ENCODE measurements around the gene TXNDC8.
"Not testable (repeated sequence)": the region's sequence is repeated elsewhere in the genome, so short reads cannot be mapped to it uniquely, and the experiment has no call there.

TXNDC8 gene

DNA sequence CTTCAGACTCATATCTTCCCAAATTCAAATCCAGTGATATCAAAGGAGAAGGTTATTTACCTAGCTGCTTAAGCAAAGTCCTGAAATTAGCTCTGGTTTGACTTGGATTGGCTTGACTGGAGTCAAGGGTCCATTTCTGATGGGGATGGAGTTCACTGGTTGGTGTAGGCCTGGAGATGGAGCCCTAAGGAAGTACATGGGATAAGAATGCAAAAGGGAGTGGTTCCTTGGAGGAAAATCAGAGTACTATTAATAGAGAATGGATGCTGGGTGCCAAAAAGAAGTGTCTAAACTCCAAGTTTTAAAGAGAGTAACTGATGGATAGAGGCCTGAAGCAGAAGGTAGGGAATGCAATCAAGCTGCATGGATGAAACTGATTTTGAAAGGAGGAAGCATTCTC is 13.8 kb downstream of the TXNDC8 start:
- no peak for DNase-seq

- DNase-seq, result no peak
Observed at GRCh38 chr9:110320651-110321445, 16.8 kb downstream of the TXNDC8 start.

- DNase-seq, result no peak
Observed at GRCh38 chr9:110319781-110320492, 17.7 kb downstream of the TXNDC8 start.

- DNase-seq, result no peak
Observed at GRCh38 chr9:110317911-110318310, 19.8 kb downstream of the TXNDC8 start.

- DNase-seq, result no peak
Observed at GRCh38 chr9:110316261-110317075, 21.2 kb downstream of the TXNDC8 start.

DNA sequence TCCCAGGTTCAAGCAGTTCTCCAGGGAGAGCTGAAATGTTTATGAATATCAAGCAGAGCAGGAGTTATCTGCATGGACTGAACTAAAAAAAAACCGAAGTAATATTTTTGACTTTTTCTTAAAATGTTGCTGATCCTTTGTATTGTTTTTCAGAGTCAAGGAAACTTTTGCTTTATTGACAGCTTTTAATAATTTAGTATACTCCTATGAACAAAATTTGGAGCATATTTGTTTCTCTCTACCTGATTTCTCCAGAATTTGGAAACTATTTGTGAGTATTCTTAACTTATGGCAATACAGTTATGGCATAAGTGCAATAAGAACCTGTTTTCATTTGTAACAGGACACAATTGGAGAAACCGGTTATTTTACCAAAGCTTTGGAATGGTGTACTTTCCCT is 25.7 kb downstream of the TXNDC8 start:
- DNase-seq, result not testable (repeated sequence)

DNA sequence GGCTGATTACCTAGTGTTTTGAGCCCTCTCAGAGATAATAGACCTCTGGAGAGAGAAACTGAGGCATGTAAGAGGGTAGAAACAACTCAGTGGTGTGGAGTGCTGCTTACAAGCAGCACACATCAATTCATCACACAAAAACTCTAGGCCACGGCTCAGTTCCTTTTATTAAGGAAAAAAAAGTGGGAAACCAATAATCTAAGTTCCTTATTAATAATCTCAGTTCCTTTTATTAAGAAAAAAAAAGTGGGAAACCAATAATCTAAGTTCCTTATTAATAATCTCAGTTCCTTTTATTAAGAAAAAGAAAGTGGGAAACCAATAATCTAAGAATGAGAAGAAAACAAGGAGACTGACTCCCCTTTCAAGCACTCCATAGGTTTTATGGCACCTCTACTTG is 28.0 kb downstream of the TXNDC8 start:
- DNase-seq, result no peak

- DNase-seq, result no peak
Observed at GRCh38 chr9:110308633-110309038, 29.0 kb downstream of the TXNDC8 start.

DNA sequence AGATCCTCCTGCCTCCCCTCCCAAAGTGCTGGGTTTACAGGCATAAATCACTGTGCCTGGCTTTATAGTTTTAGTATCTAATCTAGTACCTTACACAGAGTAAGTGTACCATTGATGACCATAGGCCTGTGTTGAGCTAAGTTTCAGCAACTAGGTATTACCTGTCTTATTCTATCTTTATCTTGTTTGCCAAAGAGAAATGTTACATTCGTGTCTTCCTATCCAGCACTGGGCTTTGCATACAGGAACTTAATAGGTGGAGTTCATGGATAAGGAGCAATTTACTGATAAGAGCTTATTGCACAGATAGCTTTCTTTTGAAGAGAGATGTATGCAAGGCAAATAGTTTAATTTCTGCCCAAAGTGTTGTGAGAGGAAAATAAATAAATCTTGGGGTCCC is 30.5 kb downstream of the TXNDC8 start:
- DNase-seq, result no peak

DNA sequence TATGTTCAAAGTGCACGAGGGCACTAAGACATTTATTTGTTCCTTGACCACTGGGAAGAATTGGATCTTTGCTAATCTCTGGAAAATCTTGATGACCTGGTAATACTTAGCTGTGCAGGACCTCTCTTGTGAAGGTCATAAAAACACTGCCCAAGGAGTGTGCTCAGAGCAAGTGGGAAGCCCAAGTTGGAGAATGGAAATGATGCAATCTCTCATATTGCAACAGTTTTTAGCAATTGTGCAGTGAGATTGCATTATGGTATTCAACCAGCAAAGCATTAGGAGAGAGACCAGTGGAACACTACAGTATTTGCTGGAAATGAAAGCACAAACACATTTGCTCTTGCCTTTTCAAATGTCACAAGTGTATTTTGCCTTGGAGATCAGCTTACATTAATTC is 34.5 kb downstream of the TXNDC8 start:
- DNase-seq, result no peak

GRCh38 chr9:110298043-110298605 is 39.5 kb downstream of the TXNDC8 start:
- DNase-seq, result no peak

DNA sequence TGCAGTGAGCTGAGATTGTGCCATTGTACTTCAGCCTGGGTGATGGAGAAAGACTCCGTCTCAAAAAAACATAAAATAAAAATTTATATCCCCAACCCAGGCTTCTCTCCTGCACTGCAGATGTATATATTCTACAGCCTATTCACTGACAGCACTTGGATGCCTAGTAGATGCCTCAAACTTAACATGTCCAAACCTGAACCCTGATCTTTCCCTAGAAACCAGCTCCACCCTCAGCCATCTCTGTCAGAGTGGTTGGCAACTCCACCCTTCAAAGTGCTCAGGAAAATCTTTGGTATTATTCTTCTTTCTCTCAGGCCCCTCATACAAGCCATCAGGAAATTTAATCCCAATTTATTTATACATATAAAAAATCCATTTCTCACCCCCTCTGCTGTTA is 44.4 kb downstream of the TXNDC8 start:
- DNase-seq, result no peak

GRCh38 chr9:110291921-110292557 is 45.6 kb downstream of the TXNDC8 start:
- DNase-seq, result no peak

- no peak for DNase-seq
Observed at GRCh38 chr9:110290001-110290400, 47.7 kb downstream of the TXNDC8 start.

DNA sequence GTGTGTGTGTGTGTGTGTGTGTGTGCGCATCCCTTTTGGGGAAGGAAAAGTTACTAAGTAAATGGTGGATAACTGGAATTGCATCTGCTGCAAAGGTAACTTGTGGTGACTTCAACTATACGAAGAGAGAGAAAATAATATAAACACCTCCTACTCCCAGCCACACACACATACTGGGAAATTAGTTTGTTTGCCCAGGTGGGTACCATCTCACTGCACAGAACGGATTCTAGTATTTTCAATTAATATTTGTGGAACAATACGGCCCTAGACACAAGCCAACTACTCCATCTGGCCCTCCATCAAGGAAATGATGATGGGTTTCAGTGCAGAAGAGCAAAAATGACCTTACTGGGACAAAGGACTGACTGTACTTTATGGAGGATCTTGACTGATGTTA is 49.2 kb downstream of the TXNDC8 start:
- no peak for DNase-seq

GRCh38 chr9:110287289-110287680 is 50.4 kb downstream of the TXNDC8 start:
- DNase-seq, result no peak

- no peak for DNase-seq
Observed at GRCh38 chr9:110284211-110284844, 53.3 kb downstream of the TXNDC8 start.

DNA sequence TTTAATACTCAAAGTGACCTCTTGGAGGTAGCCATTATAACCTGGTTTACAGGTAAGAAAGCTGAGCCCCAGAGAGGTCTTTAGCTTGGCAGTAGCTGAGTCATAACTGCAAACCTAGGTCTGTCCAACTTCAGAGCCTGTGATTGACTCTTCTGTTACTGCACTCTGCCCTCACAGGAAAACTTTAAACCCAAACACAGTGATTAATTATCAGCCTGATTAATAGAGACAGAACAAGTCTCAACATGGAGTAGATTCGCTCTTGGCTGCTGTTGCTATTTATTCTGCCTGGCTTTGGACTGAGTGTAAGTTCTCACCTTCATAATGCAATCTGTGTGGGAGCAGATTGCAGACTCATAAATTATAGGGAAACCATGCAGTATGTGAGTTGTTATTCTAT is 53.9 kb downstream of the TXNDC8 start:
- DNase-seq, result no peak

DNA sequence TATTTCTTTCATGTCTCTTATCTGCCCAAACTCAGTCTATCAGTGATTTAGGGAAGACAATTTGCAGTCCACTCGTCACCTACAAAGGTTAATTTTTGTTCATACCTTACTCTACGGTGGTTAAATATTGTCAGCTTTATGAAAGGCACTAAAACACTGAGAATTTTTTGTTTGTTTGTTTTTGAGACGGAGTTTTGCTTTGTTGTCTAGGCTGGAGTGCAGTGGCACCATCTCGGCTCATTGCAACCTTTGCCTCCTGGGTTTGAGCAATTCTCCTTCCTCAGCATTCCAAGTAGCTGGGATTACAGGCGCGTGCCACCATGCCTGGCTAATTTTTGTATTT is 55.0 kb downstream of the TXNDC8 start:
- DNase-seq, result no peak

GRCh38 chr9:110282018-110282738 is 55.5 kb downstream of the TXNDC8 start:
- DNase-seq, result no peak

- no peak for DNase-seq
Observed at GRCh38 chr9:110278080-110278707, 59.5 kb downstream of the TXNDC8 start.

Measured in stimulated activated CD4-positive, alpha-beta T cell treated with anti-CD3 and anti-CD28 coated beads, Interleukin-2, amount 100 ng/mL, for 24 hours (primary cell).